NCI-H446 treated with DMSO at 0.1 percent for 48 hours (cell line): Measurements from ENCODE around the gene CBX7.

Source experiments
- DNase-seq: peaks from one replicate; lab custom pipeline; 2025; lab: John Stamatoyannopoulos, UW

CBX7 gene

GRCh38 chr22:39147335-39148025, 5.0 kb downstream of the CBX7 start:
- DNase-seq: no peak

GRCh38 chr22:39146256-39147101, 6.0 kb downstream of the CBX7 start:
- no peak for DNase-seq

GRCh38 chr22:39144101-39144767, 8.2 kb downstream of the CBX7 start:
- no peak for DNase-seq

- no peak for DNase-seq
Measured at GRCh38 chr22:39142088-39142680, 10.3 kb downstream of the CBX7 start.

- no peak for DNase-seq
Measured at GRCh38 chr22:39139933-39140332, 12.5 kb downstream of the CBX7 start.

- DNase-seq: no peak
Measured at GRCh38 chr22:39138357-39138997, 14.0 kb downstream of the CBX7 start.

GRCh38 chr22:39136317-39136716, 16.2 kb downstream of the CBX7 start:
- no peak for DNase-seq

GRCh38 chr22:39135092-39135896, 17.2 kb downstream of the CBX7 start:
- no peak for DNase-seq

- no peak for DNase-seq
Measured at GRCh38 chr22:39134366-39135091, 18.0 kb downstream of the CBX7 start.

- DNase-seq: no peak
Measured at GRCh38 chr22:39133871-39134270, 18.6 kb downstream of the CBX7 start.

GRCh38 chr22:39132871-39133524, 19.5 kb downstream of the CBX7 start:
- no peak for DNase-seq

- DNase-seq: no peak
Measured at GRCh38 chr22:39132281-39132680, 20.2 kb downstream of the CBX7 start.

GRCh38 chr22:39130892-39131855, 21.3 kb downstream of the CBX7 start:
- no peak for DNase-seq

GRCh38 chr22:39130152-39130704, 22.3 kb downstream of the CBX7 start:
- DNase-seq: no peak

- DNase-seq: no peak
Measured at GRCh38 chr22:39129746-39130145, 22.7 kb downstream of the CBX7 start.

- no peak for DNase-seq
Measured at GRCh38 chr22:39129081-39129480, 23.4 kb downstream of the CBX7 start.

GRCh38 chr22:39128508-39128907, 24.0 kb downstream of the CBX7 start:
- DNase-seq: no peak

GRCh38 chr22:39125622-39126021, 26.9 kb downstream of the CBX7 start:
- no peak for DNase-seq
